HG02884 (cell line): ENCODE measurements around the gene CCR4.
A peak's percentile ranks its signal among the peaks of the same experiment; 100 is the strongest.
"Not testable (repeated sequence)": the region's sequence is repeated elsewhere in the genome, so short reads cannot be mapped to it uniquely, and the experiment has no call there.

Source experiments
- ATAC-seq: cut with Tn5 transposase; IDR thresholded peaks from one replicate; pipeline ENCODE4 v1.9.1; 2021; ENCODE audit warnings: mild to moderate bottlenecking, moderate library complexity; ENCODE audit not compliant: unreplicated experiment

The CCR4 gene

DNA sequence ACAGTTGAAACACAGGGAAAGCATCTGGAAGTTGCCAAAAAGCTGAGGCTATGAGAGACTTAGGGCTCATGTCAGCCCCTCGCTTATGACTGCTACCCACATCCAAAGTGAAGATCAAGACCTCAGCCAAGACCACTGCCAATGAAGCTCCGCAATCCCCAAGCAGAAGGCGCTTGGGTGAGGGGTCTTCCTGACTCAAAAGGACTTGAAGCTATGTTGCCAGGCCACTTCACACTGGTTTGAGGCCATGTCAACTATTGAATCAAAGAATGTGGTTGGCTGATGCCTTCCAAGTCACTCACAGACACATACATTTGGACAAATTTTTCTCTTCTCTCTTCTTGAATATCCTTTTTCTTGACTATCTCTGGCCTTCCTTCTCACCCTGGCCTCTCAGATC, 928 bp upstream of the CCR4 start:
- no peak for ATAC-seq

DNA sequence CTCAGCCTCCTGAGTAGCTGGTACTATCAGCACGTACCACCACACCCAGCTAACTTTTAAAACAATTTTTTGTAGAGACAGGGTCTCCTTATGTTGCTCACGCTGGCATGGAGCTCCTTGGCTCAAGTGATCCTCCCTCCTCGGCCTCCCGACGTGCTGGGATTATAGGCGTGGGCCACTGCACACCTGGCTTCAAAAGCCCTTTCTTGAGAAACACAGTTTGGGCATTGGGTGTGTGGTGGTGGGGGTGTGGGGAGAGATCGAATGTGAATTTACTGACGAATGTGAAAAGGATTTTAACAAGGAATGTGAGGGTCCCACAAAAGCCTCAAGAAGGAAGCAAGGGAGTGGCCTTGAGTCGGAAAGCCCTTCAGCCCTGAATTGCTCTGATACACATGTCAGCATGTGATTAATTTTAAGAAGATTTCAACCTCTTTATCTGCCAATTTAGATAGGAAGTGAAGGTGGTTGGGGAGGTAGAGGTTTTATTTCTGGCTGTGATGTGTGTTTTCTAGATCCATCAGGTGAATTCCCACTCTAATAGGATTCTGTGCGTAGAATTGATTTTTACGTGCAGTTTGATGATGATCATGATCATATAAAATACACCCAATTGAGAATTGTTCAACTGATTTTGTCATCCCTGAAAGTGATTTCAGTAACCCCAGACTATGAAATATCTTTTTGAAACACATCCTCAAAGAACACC, 1.1 kb downstream of the CCR4 start:
- no peak for ATAC-seq

DNA sequence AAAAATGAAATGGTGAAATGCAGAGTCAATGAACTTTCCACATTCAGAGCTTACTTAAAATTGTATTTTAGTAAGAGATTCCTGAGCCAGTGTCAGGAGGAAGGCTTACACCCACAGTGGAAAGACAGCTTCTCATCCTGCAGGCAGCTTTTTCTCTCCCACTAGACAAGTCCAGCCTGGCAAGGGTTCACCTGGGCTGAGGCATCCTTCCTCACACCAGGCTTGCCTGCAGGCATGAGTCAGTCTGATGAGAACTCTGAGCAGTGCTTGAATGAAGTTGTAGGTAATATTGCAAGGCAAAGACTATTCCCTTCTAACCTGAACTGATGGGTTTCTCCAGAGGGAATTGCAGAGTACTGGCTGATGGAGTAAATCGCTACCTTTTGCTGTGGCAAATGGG, 3.1 kb downstream of the CCR4 start:
- ATAC-seq, result no peak

DNA sequence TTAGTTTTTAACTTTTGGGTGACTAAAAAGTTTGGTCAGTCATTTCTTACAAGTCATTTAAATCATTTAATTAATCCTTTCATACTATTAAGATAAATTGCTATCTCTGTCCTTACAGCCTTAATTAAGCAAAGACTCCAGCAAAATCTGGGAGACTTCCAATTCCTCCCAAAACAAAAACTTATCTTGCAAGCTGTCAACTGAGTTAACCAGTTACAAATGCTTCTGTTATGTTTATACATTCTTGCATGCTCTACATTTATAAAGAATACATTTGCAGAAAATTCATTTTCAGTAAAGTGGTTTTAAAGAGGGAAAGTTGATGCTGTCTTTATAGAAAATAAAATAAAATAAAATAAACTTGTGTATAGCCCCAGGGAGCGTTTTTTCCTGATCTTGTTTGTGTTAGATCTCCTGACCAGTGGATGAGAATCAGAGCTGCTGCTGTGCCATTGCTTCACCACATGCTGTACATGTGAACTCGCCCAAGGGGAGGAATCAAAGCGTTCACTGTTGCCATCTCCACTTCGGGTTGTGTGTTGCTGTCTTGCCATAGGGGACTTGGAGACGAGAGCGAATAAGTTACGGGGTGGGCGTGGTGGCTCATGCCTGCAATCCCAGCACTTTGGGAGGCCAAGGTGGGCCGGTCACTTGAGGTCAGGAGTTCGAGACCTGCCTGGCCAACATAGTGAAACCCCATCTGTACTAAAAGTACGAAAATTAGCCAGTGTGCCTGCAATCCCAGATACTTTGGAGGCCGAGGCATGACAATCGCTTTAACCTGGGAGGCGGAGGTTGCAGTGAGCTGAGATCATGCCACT, 5.5 kb downstream of the CCR4 start:
- no peak for ATAC-seq

DNA sequence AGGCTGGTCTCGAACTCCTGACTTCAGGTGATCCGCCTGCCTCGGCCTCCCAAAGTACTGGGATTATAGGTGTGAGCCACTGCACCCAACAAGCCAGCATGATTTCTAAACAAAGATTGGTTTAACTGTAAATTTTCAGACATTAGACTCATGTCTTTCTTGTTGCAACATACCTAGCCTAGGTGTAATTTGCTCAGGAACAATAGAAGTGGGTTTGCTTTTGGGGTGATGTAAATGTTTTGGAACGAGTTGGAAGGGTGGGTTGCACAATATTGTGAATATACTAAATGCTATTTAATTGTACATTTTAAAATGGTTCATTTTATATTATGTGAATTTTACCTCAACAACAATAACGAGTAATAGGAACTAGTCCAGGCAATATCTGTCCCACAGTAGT, 7.1 kb downstream of the CCR4 start:
- no peak for ATAC-seq

DNA sequence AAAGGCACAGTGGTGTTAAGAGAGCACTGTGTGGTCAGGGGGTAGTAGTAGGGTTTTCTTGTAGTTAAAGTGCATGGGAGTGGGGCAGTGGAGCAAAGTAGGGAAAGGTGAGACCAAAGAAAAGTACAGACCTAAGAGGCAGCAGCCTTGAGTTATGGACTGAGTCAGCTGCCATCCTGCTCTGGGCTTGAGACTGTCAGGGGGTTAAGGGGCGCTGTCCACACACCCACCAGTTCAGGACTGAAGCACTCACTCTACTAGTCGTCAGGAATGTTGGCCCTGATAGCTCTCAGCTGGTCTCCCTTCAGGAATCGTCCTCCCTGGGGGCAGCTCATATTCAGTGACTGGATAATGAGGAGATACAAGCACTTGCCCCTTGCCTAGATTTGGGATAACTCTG, 7.9 kb downstream of the CCR4 start:
- ATAC-seq, result no peak

DNA sequence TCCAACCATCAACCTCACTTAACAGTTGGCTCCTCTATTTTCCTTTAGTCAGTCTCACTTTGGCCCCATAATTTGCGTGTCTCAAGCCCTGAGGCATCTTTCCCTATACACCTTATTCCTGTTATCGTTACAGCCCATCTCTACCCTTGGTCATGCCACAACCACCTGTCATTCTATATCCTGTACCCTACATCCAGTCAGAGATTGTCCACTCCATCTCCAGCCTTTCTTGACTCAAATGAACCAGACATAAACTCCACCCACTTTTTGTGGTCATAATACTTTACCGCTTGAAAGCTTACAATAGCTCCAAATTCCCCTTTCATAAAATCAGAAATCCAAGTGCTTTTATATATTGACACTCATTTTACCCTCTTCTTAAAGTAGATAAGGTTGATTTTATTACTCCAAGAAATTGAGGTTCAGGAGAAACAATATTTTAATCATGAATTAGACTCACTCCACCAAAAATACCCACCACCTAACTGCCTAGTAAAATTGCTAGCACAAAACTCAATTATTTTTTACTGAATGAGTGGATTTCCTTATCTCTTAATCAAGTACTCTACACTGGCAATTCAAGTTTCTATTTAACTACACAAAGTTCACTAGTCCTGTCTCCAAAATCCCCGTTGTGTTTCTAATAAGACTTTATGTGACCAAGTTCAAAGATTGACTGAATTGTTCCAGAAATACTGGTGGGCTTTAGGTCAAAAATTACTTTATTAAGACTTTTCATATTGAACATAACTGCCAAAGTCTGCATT, 9.1 kb downstream of the CCR4 start:
- peak; percentile 66 for ATAC-seq

DNA sequence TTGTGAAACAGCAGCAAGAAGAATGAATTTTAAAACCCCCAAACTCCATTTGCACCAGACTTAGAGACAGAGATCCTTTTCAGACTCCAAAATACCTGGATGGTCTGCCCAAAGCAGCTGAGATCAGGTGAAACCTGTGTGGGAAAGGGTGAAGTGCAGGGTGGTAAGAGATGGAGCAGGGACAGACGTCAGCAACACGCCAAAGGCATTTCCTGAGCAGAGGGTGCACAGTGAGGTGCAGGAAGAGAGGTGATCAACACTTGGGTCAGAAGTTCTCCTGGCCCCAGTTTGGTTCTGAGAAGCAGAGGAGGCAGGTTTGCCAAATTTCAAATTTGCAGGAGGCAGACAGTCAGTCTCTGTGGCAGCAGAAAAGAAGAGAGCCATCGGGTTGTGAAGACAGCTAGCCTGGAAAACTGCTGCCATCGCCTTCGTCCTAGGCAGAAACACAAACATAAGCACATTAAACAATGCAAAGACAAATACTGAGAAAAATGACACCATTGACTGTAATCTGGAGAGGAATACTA, 9.8 kb downstream of the CCR4 start:
- ATAC-seq, result no peak

DNA sequence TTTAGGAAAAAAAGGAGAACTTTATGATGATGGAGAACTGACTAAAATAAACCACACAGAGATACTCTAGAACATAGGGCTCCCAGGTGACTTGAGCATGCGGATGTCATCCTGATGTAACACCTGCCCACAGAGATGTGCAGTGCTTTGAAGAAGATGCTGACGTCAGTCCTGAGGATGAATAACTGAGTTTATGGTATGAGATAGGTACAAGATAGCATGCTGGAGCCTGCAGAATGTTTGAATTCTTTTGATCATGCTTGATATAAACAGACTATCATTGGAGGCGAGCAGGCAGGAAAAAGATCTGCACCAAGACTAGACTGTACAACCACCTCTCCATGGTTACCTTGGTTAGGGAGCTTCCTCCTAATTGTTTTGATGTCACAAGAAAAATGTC, 12.4 kb downstream of the CCR4 start:
- ATAC-seq, result no peak

DNA sequence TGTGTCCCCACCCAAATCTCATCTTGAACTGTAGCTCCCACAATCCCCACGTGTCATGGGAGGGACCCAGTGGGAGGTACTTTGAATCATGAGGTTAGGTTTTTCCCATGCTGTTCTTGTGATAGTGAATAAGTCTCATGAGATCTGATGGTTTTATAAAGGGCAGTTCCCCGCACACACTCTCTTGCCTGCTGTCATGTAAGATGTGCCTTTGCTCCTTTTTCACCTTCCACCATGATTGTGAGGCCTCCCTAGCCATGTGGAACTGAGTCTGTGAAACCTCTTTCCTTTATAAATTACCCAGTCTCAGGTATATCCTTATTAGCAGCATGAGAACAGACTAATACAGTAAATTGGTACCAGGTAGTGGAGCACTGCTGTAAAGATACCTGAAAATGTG, 13.3 kb downstream of the CCR4 start:
- ATAC-seq, result not testable (repeated sequence)

DNA sequence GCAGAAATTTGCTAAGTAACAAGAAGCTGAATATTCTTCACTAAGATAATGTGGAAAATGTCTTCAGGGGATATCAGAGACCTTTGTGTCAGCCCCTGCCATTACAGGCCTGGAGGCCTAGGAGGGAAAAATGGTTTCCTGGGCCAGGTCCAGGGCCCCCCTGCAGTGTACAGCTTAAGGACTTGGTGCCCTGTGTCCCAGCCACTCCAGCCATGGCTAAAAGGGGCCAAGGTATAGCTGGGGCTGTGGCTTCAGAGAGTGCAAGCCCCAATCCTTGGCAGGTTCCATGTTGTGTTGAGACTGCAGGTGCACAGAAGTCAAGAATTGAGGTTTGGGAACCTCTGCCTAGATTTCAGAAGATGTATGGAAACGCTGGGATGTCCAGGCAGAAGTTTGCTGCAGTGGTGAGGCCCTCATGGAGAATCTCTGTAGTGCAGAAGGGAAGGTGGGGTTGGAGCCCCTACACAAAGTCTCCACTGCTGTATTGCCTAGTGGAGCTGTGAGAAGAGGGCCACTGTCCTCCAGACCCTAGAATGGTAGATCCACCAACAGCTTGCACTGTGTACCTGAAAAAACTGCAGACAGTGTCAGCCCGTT, 14.3 kb downstream of the CCR4 start:
- not testable (repeated sequence) for ATAC-seq

DNA sequence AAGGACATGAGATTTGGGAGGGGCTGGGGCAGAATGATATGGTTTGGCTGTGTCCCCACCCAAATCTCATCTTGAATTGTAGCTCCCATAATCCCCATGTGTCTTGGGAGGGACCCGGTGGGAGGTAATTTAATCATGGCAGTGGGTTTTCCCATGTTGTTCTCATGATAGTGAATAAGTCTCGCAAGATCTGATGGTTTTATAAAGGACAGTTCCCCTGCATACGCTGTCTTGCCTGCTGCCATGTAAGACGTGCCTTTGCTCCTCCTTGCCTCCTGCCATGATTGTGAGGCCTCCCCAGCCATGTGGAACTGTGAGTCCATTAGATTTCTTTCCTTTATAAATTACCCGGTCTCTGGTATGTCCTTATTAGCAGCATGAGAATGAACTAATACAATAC, 15.2 kb downstream of the CCR4 start:
- not testable (repeated sequence) for ATAC-seq

DNA sequence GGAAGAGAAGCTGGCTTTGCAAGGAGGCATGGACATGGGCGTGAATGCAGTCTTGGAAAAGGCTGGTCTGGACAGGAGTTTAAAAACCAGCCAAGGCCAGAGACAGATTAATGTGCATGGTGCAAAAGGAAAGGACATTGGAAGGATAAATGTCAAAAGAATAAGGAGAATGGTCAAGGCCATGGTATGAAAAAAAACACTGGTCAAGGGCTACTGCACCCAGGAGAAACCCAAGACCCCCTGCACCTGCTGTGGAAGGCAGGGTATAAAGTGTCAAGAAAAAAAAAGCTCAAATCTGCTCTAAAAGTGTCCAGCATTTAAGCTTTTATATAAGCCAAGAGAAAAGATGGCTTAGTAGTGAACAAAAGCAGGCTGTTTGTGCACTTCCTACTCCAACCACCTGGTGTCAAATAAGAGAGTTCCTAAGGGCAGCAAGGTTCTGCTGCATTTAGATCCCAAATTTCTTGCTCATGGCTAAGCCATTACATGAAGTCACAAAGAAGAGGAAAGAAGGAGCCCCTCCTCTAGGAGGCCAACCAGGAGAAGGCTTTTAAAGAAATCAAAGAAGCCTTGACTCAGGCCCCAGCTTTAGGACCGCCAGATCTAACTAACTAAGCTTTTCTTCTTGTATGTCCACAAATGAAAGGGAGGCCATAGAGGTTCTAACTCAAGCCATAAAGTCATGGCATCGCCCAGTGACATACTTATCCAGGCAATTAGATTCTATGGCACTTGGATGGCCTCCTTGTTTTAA, 16.9 kb downstream of the CCR4 start:
- ATAC-seq, result no peak

DNA sequence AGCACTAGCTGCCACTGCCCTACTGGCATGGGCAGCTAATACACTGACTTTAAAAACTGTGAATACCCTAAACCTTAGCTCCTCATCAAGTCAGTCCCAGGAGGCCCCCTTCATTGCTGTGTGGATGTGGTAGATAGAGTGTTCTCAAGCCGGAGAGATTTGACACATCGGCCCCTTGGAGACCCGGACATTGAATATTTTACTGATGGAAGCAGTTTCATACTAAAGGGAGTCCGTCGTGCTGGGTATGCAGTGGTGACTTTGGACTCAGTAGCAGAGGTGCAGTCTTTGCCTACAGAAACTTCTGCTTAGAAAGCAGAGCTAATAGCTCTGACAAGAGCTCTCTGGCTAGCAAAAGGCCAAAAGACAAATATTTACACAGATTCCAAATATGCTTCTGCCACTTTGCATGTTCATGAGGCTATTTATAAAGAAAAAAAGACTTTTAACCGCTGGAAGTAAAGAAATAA, 17.5 kb downstream of the CCR4 start:
- no peak for ATAC-seq

DNA sequence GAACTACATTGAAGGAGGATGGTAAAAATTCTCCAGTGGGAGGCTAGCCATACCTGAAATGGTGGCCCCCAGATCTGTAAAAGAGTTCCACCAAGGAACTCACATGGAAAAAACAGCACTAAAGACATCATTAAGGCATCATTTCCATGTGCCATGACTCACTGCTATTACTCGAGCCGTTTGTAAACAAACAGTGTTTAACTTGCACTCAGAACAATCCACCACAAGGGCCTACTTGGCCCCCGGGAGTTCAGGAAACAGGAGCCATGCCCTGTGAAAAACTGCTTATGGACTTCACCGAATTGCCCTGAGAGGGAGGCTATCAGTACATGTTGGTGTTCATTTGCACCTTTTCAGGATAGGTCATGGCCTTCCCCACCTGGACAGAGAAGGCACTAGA, 18.2 kb downstream of the CCR4 start:
- no peak for ATAC-seq

DNA sequence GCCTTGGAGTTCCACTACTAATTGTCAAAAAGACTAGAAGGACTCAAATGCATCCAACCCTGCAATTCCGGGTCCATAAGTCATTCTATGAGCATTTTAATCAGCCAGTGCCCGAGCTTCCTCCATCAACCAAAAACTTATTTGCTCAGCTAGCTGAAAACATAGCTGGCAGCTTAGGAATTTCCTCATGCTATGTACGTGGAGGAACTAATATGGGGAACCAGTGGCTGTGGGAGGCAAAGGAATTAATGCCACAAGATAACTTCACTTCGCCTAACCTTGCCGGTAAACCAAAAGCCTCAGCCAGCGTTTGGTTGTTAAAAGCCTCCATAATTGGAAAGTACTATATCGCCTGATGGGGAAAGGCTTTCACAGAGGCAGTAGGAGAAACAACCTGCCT, 19.8 kb downstream of the CCR4 start:
- not testable (repeated sequence) for ATAC-seq

DNA sequence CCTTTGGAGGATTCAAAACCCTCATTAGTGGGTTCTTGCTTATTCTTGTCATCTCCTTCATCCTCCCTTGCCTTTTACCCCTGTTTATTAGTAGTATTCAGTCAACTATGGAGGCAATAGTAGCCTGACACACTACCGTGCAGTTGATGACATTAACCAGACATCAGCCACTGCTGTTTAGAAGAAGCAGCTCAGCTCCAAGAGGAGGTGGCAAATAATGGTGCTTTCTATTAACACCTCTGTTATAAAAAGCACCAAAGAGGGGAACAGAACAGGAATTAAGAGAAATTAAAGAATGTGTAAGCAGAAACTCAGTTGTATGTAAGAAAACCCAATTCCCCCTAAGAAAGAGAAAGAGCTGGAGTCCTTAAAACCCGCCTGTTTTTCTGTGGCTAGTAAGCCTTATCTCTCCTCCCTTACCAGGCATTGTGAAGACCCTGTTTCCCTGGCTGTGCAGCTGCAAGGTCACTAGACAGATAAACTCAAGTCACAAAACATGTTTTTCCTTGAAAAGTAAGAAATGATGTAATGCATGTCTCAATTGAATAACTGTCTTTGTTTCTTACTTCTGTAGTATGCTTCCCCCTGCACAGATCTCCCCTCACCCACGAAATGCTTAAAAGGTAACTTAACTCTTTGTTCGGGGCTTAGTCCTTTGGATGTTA, 21.2 kb downstream of the CCR4 start:
- ATAC-seq, result no peak

DNA sequence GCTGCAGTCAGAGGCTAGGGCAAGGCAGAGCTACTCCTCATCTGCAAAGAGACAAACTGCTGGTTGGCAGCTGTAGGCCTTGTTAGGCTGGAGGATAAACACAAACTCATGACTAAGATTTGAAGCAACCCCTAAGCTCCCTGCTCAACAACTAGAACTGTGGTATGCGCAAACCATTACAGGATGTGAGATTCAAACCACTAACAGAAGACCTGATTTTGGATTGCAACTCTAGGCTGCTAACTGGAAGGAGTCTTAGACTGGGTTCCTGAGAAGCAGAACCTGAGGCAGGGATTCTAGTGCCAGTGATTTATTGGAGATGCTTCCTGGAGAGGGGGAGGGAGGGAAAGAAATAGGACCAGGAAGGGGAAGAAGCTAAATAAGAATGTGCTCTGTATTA, 22.5 kb downstream of the CCR4 start:
- peak; percentile 89 for ATAC-seq

DNA sequence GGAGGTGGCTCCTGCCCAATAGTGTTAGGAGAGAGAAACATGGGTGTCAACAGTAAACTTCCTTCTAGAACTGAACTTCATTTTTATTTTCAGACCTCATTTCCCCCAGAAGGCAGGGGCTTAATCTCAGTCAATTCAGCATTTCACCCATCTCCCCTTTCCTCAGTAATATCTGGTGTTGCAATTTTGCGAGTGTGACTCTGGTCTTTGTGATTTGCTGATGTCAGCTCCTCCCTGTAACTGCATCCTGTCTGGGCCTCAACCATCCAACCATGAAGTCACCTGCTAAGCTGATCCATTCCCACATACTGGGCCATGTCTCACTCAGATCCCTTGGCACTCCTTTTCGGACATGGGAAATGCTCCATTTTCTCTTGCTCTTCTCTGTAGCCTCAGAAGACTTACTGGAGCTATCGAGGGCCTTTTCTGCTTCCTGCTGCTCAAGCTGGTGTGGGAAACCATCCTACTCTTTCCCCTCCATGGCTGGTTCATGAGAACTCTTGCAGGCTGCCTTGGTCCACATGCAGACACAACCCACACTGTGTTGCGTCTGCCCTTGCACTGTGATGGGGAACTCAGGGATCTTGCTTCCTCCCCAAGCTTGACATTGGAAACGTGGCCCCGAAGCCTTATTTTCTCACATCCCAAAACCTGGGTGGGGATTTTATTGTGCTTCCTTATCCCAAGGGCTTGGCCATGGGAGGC, 24.6 kb downstream of the CCR4 start:
- no peak for ATAC-seq
